Type B pancreatic cell (in vitro differentiated cells): ENCODE results near the gene SRRT. TPM values are rescaled to one million over a fixed set of nuclear protein-coding genes. Genes with fewer than 3 reads are reported as not detected.

Experiments
- DNase-seq: peaks from one replicate; pipeline ENCODE4 v3.0.0; 2021; ENCODE audit warnings: mixed read lengths; ENCODE audit not compliant: unreplicated experiment; ENCODE audit errors: extremely low spot score
- H3K27ac Mint-ChIP-seq: 2 replicates; pipeline ENCODE4 v1.8.0; 2021; ENCODE audit warnings: mild to moderate bottlenecking, mixed read lengths
- H3K27me3 Mint-ChIP-seq: 2 replicates; pipeline ENCODE4 v1.8.0; 2021; ENCODE audit warnings: mixed read lengths
- H3K36me3 Mint-ChIP-seq: 2 replicates; pipeline ENCODE4 v1.8.0; 2021; ENCODE audit warnings: mixed read lengths
- H3K4me1 Mint-ChIP-seq: one replicate; pipeline ENCODE4 v1.8.0; 2021; ENCODE audit warnings: mixed read lengths; ENCODE audit not compliant: unreplicated experiment
- H3K4me3 Mint-ChIP-seq: 2 replicates; pipeline ENCODE4 v1.8.0; 2021; ENCODE audit warnings: mild to moderate bottlenecking, mixed read lengths
- H3K9me3 Mint-ChIP-seq: 2 replicates; pipeline ENCODE4 v1.8.0; 2021; ENCODE audit warnings: mixed read lengths
- CTCF ChIP-seq: fragments of 200-600 bp; sonication (generic); conservative IDR thresholded peaks from 2 replicates; pipeline ENCODE4 v1.5.0; 2021; ENCODE audit warnings: antibody characterized with exemption, mild to moderate bottlenecking
- total RNA-seq: library from RNA; stranded (reverse); gene quantifications from 2 replicates; pipeline ENCODE4 v1.2.1, GENCODE V29; 2021; ENCODE audit warnings: low replicate concordance

Gene SRRT
- total RNA-seq, 1 donor from 2014 or later, result 239 TPM

- Mint-ChIP-seq H3K4me3 (peak overlapping the region; percentile 99), H3K27me3 (no peaks in the 10 kb centered on the region), H3K9me3 (no peaks in the 10 kb centered on the region), H3K27ac (peak overlapping the region; percentile 99), H3K36me3 (peaks cover 39% of the 10 kb centered on the region), H3K4me1 (peaks cover 30% of the 10 kb centered on the region)
- TF ChIP-seq CTCF, result no peak
- no peak for DNase-seq
Observed at GRCh38 chr7:100873599-100874299, 1.2 kb upstream of the SRRT start.

GRCh38 chr7:100874300-100874576, 665 bp upstream of the SRRT start:
- Mint-ChIP-seq H3K4me1 (peaks cover 33% of the 10 kb centered on the region), H3K36me3 (peaks cover 41% of the 10 kb centered on the region), H3K27me3 (no peaks in the 10 kb centered on the region), H3K9me3 (no peaks in the 10 kb centered on the region), H3K27ac (peak overlapping the region; percentile 99), H3K4me3 (peak overlapping the region; percentile 99)
- TF ChIP-seq CTCF, result no peak
- DNase-seq, result no peak

GRCh38 chr7:100875356-100875751, 451 bp downstream of the SRRT start:
- H3K27ac Mint-ChIP-seq, result peak overlapping the region; percentile 99
- H3K4me1 Mint-ChIP-seq, result peaks cover 38% of the 10 kb centered on the region
- no peak for DNase-seq
- H3K36me3 Mint-ChIP-seq, result peaks cover 46% of the 10 kb centered on the region
- H3K4me3 Mint-ChIP-seq, result peak overlapping the region; percentile 99
- TF ChIP-seq CTCF, result no peak
- no peaks in the 10 kb centered on the region for H3K9me3 Mint-ChIP-seq
- no peaks in the 10 kb centered on the region for H3K27me3 Mint-ChIP-seq

GRCh38 chr7:100878013-100878412, 3.1 kb downstream of the SRRT start:
- no peak for TF ChIP-seq CTCF
- H3K27ac Mint-ChIP-seq, result peak overlapping the region; percentile 14
- peaks cover 40% of the 10 kb centered on the region for H3K36me3 Mint-ChIP-seq
- no peaks in the 10 kb centered on the region for H3K9me3 Mint-ChIP-seq
- H3K4me3 Mint-ChIP-seq, result peak overlapping the region; percentile 47
- no peak for DNase-seq
- H3K27me3 Mint-ChIP-seq, result no peaks in the 10 kb centered on the region
- H3K4me1 Mint-ChIP-seq, result peaks cover 42% of the 10 kb centered on the region

GRCh38 chr7:100878685-100879084, 3.8 kb downstream of the SRRT start:
- Mint-ChIP-seq H3K27me3 (no peaks in the 10 kb centered on the region), H3K27ac (peak overlapping the region; percentile 52), H3K9me3 (no peaks in the 10 kb centered on the region), H3K4me1 (peaks cover 42% of the 10 kb centered on the region), H3K36me3 (peaks cover 38% of the 10 kb centered on the region), H3K4me3 (peak overlapping the region; percentile 47)
- no peak for TF ChIP-seq CTCF
- DNase-seq, result no peak
